ENCODE data around the gene RUVBL2.
"Not testable (repeated sequence)": the region's sequence is repeated elsewhere in the genome, so short reads cannot be mapped to it uniquely, and the experiment has no call there.

RUVBL2 gene

GRCh38 chr19:49018388-49019241 lies 24.9 kb downstream of the RUVBL2 start:
- not testable (repeated sequence) for DNase-seq

- no peak for DNase-seq
Observed at GRCh38 chr19:49019242-49019932, 25.7 kb downstream of the RUVBL2 start.

GRCh38 chr19:49020342-49020741 lies 26.7 kb downstream of the RUVBL2 start:
- no peak for DNase-seq

- no peak for DNase-seq
Observed at GRCh38 chr19:49020931-49021895, 27.5 kb downstream of the RUVBL2 start.

- DNase-seq, result no peak
Observed at GRCh38 chr19:49022116-49022515, 28.4 kb downstream of the RUVBL2 start.

GRCh38 chr19:49024233-49024632 lies 30.5 kb downstream of the RUVBL2 start, which contains the start of gene CGB3:
Gene CGB3, minus strand, starts transcription at chr19:49024333. Its CDS starts 362 bp downstream, at chr19:49023971.
- not testable (repeated sequence) for DNase-seq

- not testable (repeated sequence) for DNase-seq
Observed at GRCh38 chr19:49025088-49025487, 31.4 kb downstream of the RUVBL2 start.

GRCh38 chr19:49025599-49025998 lies 31.9 kb downstream of the RUVBL2 start:
- not testable (repeated sequence) for DNase-seq

- DNase-seq, result not testable (repeated sequence)
Observed at GRCh38 chr19:49028686-49029085, 35.0 kb downstream of the RUVBL2 start.

- DNase-seq, result not testable (repeated sequence)
Observed at GRCh38 chr19:49029749-49030148, 36.1 kb downstream of the RUVBL2 start.

GRCh38 chr19:49030323-49030722 lies 36.6 kb downstream of the RUVBL2 start:
- DNase-seq, result not testable (repeated sequence)

- not testable (repeated sequence) for DNase-seq
Observed at GRCh38 chr19:49031642-49032301, 38.1 kb downstream of the RUVBL2 start, which contains the start of gene CGB2. Gene CGB2, plus strand, starts transcription at chr19:49031890. Its CDS starts 206 bp downstream, at chr19:49032096.

GRCh38 chr19:49036815-49037214 lies 43.1 kb downstream of the RUVBL2 start, which contains the start of gene CGB1:
Gene CGB1, minus strand, starts transcription at chr19:49036895. Its CDS starts 184 bp downstream, at chr19:49036711.
- DNase-seq, result not testable (repeated sequence)

GRCh38 chr19:49038111-49038510 lies 44.4 kb downstream of the RUVBL2 start:
- not testable (repeated sequence) for DNase-seq

- DNase-seq, result not testable (repeated sequence)
Observed at GRCh38 chr19:49038557-49039276, 45.0 kb downstream of the RUVBL2 start.

GRCh38 chr19:49039736-49040135 lies 46.0 kb downstream of the RUVBL2 start:
- not testable (repeated sequence) for DNase-seq

GRCh38 chr19:49042177-49042576 lies 48.5 kb downstream of the RUVBL2 start:
- no peak for DNase-seq

- DNase-seq, result not testable (repeated sequence)
Observed at GRCh38 chr19:49042666-49043065, 49.0 kb downstream of the RUVBL2 start.

GRCh38 chr19:49043548-49043947 lies 49.9 kb downstream of the RUVBL2 start, which contains the start of gene CGB5:
Gene CGB5, plus strand, starts transcription at chr19:49043848. Its CDS starts 362 bp downstream, at chr19:49044210.
- DNase-seq, result not testable (repeated sequence)

GRCh38 chr19:49049011-49049410 lies 55.3 kb downstream of the RUVBL2 start, which contains the start of gene CGB8:
Gene CGB8, minus strand, starts transcription at chr19:49049111. Its CDS starts 372 bp downstream, at chr19:49048739.
- not testable (repeated sequence) for DNase-seq

- not testable (repeated sequence) for DNase-seq
Observed at GRCh38 chr19:49049834-49050233, 56.1 kb downstream of the RUVBL2 start.
